A673 (cell line): ENCODE results near the gene FBXL17. TPM values are rescaled to one million over a fixed set of nuclear protein-coding genes. Genes with fewer than 3 reads are reported as not detected.

ENCODE experiments used
- BruUV-seq: library from RNA; stranded (reverse); fragments of 400-500 nt; replicated peaks from 2 replicates; lab custom pipeline; 2021; lab: Mats Ljungman, UMichigan
- CTCF ChIA-PET: fragments of 300-600 bp; sonication (Branson Sonifier 250); formaldehyde crosslinking; loops from one replicate; lab custom pipeline; 2022; ENCODE audit warnings: antibody characterized with exemption; lab: Charles Lee
- POLR2A ChIA-PET: fragments of 300-600 bp; sonication (Branson Sonifier 250); formaldehyde crosslinking; loops from one replicate; lab custom pipeline; 2022; ENCODE audit warnings: antibody characterized with exemption; ENCODE audit not compliant: low non-redundant PET; lab: Charles Lee
- DNase-seq: peaks from one replicate; pipeline ENCODE4 v3.0.0-alpha.2; 2015; ENCODE audit warnings: low spot score
- H3K27ac ChIP-seq: fragments of 200-600 bp; sonication (generic); 2 replicates; pipeline ENCODE4 v1.5.1; 2016; ENCODE audit warnings: mixed run types, low read depth, mild to moderate bottlenecking, mixed read lengths, antibody characterized with exemption, low read length; ENCODE audit not compliant: poor library complexity, severe bottlenecking
- H3K27me3 ChIP-seq: fragments of 200-600 bp; sonication (generic); replicated peaks from 2 replicates; pipeline ENCODE4 v1.6.1; 2017; ENCODE audit warnings: mixed run types, low read depth, mild to moderate bottlenecking, mixed read lengths, antibody characterized with exemption, low read length; ENCODE audit not compliant: insufficient read depth, poor library complexity
- H3K36me3 ChIP-seq: fragments of 200-600 bp; sonication (generic); 2 replicates; pipeline ENCODE4 v1.6.1; 2016; ENCODE audit warnings: mixed run types, mild to moderate bottlenecking, mixed read lengths, antibody characterized with exemption, low read length; ENCODE audit not compliant: insufficient read depth, poor library complexity, severe bottlenecking
- H3K4me1 ChIP-seq: fragments of 200-600 bp; sonication (generic); 2 replicates; pipeline ENCODE4 v1.6.1; 2017; ENCODE audit warnings: mixed run types, mild to moderate bottlenecking, mixed read lengths, antibody characterized with exemption, low read length; ENCODE audit not compliant: insufficient read depth, poor library complexity, severe bottlenecking
- H3K4me3 ChIP-seq: fragments of 200-600 bp; sonication (generic); 2 replicates; pipeline ENCODE4 v1.5.1; 2016; ENCODE audit warnings: low read depth, mixed run types, mild to moderate bottlenecking, mixed read lengths, low read length; ENCODE audit not compliant: poor library complexity, severe bottlenecking
- H3K9me3 ChIP-seq: fragments of 200-600 bp; sonication (generic); 2 replicates; pipeline ENCODE4 v1.6.1; 2016; ENCODE audit warnings: mixed run types, low read depth, mild to moderate bottlenecking, mixed read lengths, antibody characterized with exemption, low read length; ENCODE audit not compliant: poor library complexity, severe bottlenecking
- CTCF ChIP-seq: fragments of 300-800, 200-600 bp; sonication (generic); conservative IDR thresholded peaks from 2 replicates; pipeline ENCODE4 v1.5.1; 2017; ENCODE audit warnings: low read depth, mild to moderate bottlenecking, antibody characterized with exemption, low read length, moderate library complexity, mixed read lengths
- EZH2 ChIP-seq: fragments of 200-600 bp; sonication (generic); IDR thresholded peaks from 2 replicates; pipeline ENCODE4 v1.6.1; 2017; ENCODE audit warnings: borderline replicate concordance, low read depth, mild to moderate bottlenecking, mixed read lengths, antibody characterized with exemption, low read length; ENCODE audit not compliant: poor library complexity, severe bottlenecking
- intact Hi-C: fragments of 100-400 bp; cut with micrococcal nuclease; formaldehyde crosslinking; loops from one replicate; pipeline ENCODE4 v1.10.0; 2022; ENCODE audit not compliant: unreplicated experiment
- total RNA-seq: library from RNA; stranded (reverse); gene quantifications from 2 replicates; pipeline ENCODE4 v1.2.3, GENCODE V29; 2021

The FBXL17 gene
- total RNA-seq, 1 experiment from 2014 or later: 5.7 TPM

GRCh38 chr5:107861565-107861964, 520.3 kb downstream of the FBXL17 start:
- intact Hi-C loops: no loop called here
- H3K9me3 ChIP-seq: no peaks in the 10 kb centered on the region
- TF ChIP-seq CTCF (no peak), EZH2 (no peak)
- BruUV-seq: no TSS peak
- H3K4me1 ChIP-seq: no peaks in the 10 kb centered on the region
- ChIA-PET POLR2A (no interaction called here), CTCF (no interaction called here)
- no peak overlapping the region for H3K4me3 ChIP-seq
- no peaks in the 10 kb centered on the region for H3K27me3 ChIP-seq
- no peaks in the 10 kb centered on the region for H3K36me3 ChIP-seq
- H3K27ac ChIP-seq: no peak overlapping the region
- DNase-seq: no peak

DNA sequence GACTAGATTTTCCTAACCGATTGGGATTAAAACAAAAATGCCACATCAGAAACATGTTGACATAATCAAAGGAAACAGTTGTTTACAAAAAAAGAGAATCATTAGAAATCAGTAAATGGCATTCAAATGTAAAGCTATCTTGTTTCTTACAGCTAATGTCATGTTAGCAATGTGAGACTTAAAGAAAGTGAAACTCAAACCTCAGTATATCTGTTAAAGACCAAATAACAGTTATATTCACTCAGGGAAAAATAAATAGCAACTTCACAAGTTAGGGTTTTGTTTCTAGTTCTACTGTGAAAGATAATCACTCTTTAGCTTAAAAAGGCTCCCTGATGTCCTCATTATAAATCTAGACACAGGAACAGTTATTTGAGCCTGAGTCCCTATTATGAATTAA, 521.9 kb downstream of the FBXL17 start:
- H3K9me3 ChIP-seq: no peaks in the 10 kb centered on the region
- no TSS peak for BruUV-seq
- no peaks in the 10 kb centered on the region for H3K36me3 ChIP-seq
- POLR2A ChIA-PET: no interaction called here
- no peak overlapping the region for H3K27ac ChIP-seq
- no peak overlapping the region for H3K4me3 ChIP-seq
- H3K27me3 ChIP-seq: no peaks in the 10 kb centered on the region
- TF ChIP-seq CTCF (no peak), EZH2 (no peak)
- no peaks in the 10 kb centered on the region for H3K4me1 ChIP-seq
- CTCF ChIA-PET: no interaction called here
- intact Hi-C loops: no loop called here
- DNase-seq: no peak

DNA sequence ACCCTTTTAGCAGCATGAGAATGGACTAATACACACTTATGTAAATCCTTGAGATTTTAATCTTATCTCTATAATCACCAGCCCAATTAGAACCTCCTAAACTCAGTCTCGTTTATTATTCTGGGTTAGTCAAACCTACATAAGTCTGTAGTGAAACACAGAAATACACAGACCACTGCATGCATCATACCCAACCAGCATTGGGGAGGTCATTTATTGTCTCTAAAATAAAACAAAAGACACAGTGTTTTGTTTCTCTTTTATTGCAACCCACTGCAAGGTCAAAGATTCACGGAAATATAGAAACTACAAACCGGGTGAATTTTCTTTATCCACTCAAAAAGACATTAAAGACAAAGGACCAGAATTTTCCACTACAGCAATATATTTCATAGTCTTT, 523.1 kb downstream of the FBXL17 start:
- POLR2A ChIA-PET: no interaction called here
- CTCF ChIA-PET: no interaction called here
- no peak for TF ChIP-seq EZH2
- no peak for TF ChIP-seq CTCF
- Histone ChIP-seq H3K4me3 (no peak overlapping the region), H3K36me3 (no peaks in the 10 kb centered on the region), H3K4me1 (no peaks in the 10 kb centered on the region), H3K9me3 (no peaks in the 10 kb centered on the region), H3K27me3 (no peaks in the 10 kb centered on the region), H3K27ac (no peak overlapping the region)
- DNase-seq: no peak
- intact Hi-C loops: no loop called here
- BruUV-seq: no TSS peak
